ENCODE data around the gene NOX5. TPM values are rescaled to one million over a fixed set of nuclear protein-coding genes. Genes with fewer than 3 reads are reported as not detected.

NOX5 gene
- total RNA-seq, 1 donor from 2014 or later: 0.74 TPM

GRCh38 chr15:68990992-68991500, 23.4 kb upstream of the NOX5 start:
- TF ChIP-seq POLR2A (IDR thresholded peaks at IDR 0.05) (no peak), CTCF (IDR thresholded peaks at IDR 0.05) (no peak), POLR2AphosphoS5 (IDR thresholded peaks at IDR 0.05; ENCODE audit: insufficient read depth in 1 of 2, low read depth in 1 of 2) (no peak)
- Histone ChIP-seq H3K4me1 (no peaks in the 10 kb centered on the region), H3K9me3 (no peaks in the 10 kb centered on the region), H3K36me3 (no peaks in the 10 kb centered on the region), H3K27me3 (no peaks in the 10 kb centered on the region), H3K27ac (no peak overlapping the region), H3K4me3 (no peak overlapping the region)
- intact Hi-C loops (cut with DNase I): no loop called here
- peak in 1 of 2 donors; percentile 72 for DNase-seq (ENCODE audit: extremely low spot score in 2 of 2)

- peak in 1 of 2 donors; percentile 74 for DNase-seq (ENCODE audit: extremely low spot score in 2 of 2)
- Histone ChIP-seq H3K36me3 (no peaks in the 10 kb centered on the region), H3K4me3 (no peak overlapping the region), H3K9me3 (no peaks in the 10 kb centered on the region), H3K27me3 (no peaks in the 10 kb centered on the region), H3K4me1 (no peaks in the 10 kb centered on the region), H3K27ac (no peak overlapping the region)
- intact Hi-C loops (cut with DNase I): no loop called here
- TF ChIP-seq CTCF (IDR thresholded peaks at IDR 0.05) (no peak), POLR2A (IDR thresholded peaks at IDR 0.05) (no peak), POLR2AphosphoS5 (IDR thresholded peaks at IDR 0.05; ENCODE audit: insufficient read depth in 1 of 2, low read depth in 1 of 2) (no peak)
Observed at GRCh38 chr15:68991723-68992122, 22.8 kb upstream of the NOX5 start.

GRCh38 chr15:68992696-68993095, 21.8 kb upstream of the NOX5 start:
- intact Hi-C loops (cut with DNase I): no loop called here
- TF ChIP-seq CTCF (IDR thresholded peaks at IDR 0.05) (no peak), POLR2A (IDR thresholded peaks at IDR 0.05) (no peak), POLR2AphosphoS5 (IDR thresholded peaks at IDR 0.05; ENCODE audit: insufficient read depth in 1 of 2, low read depth in 1 of 2) (no peak)
- Histone ChIP-seq H3K9me3 (no peaks in the 10 kb centered on the region), H3K4me3 (no peak overlapping the region), H3K27me3 (no peaks in the 10 kb centered on the region), H3K36me3 (no peaks in the 10 kb centered on the region), H3K27ac (no peak overlapping the region), H3K4me1 (no peaks in the 10 kb centered on the region)
- peak in 1 of 2 donors; percentile 74 for DNase-seq (ENCODE audit: extremely low spot score in 2 of 2)

- Histone ChIP-seq H3K27me3 (no peaks in the 10 kb centered on the region), H3K4me1 (no peaks in the 10 kb centered on the region), H3K36me3 (no peaks in the 10 kb centered on the region), H3K9me3 (no peaks in the 10 kb centered on the region), H3K4me3 (no peak overlapping the region), H3K27ac (no peak overlapping the region)
- TF ChIP-seq POLR2AphosphoS5 (IDR thresholded peaks at IDR 0.05; ENCODE audit: insufficient read depth in 1 of 2, low read depth in 1 of 2): no peak
- TF ChIP-seq CTCF (IDR thresholded peaks at IDR 0.05): no peak
- no peak for TF ChIP-seq POLR2A (IDR thresholded peaks at IDR 0.05)
- peak; percentile 28 to 74 for DNase-seq (ENCODE audit: extremely low spot score in 2 of 2)
- intact Hi-C loops (cut with DNase I): no loop called here
Observed at GRCh38 chr15:68993276-68993675, 21.2 kb upstream of the NOX5 start.

GRCh38 chr15:68994149-68994548, 20.3 kb upstream of the NOX5 start:
- peak; percentile 42 to 70 for DNase-seq (ENCODE audit: extremely low spot score in 2 of 2)
- no peak for TF ChIP-seq CTCF (IDR thresholded peaks at IDR 0.05)
- TF ChIP-seq POLR2AphosphoS5 (IDR thresholded peaks at IDR 0.05; ENCODE audit: insufficient read depth in 1 of 2, low read depth in 1 of 2): no peak
- no peak for TF ChIP-seq POLR2A (IDR thresholded peaks at IDR 0.05)

More at GRCh38 chr15:68994149-68994548, 20.3 kb upstream of the NOX5 start:
- Histone ChIP-seq H3K36me3 (no peaks in the 10 kb centered on the region), H3K27ac (no peak overlapping the region), H3K4me3 (no peak overlapping the region), H3K27me3 (no peaks in the 10 kb centered on the region), H3K4me1 (no peaks in the 10 kb centered on the region), H3K9me3 (no peaks in the 10 kb centered on the region)
- intact Hi-C loops (cut with DNase I): no loop called here

All from vagina (tissue), 2 donors.